Right lobe of liver (tissue), 4 donors: ENCODE results near the gene SYNPO2L.

ENCODE experiments used
- POLR2A ChIP-seq: fragments of 450-650 bp; IDR thresholded peaks from one replicate; pipeline ENCODE4 v1.6.1; 2017; ENCODE audit warnings: antibody characterized with exemption, mild to moderate bottlenecking
- TF ChIP-seq, protein P1 (sequence below), 4 donors: fragments of 200-600 bp in 3 of 4; fragments of 450-650 bp in 1 of 4; IDR thresholded peaks; one replicate each; pipeline versions ENCODE4 v1.5.1 to v1.8.0; 2016 to 2022; ENCODE audit warnings: antibody characterized with exemption in 4 of 4, mild to moderate bottlenecking in 2 of 4
- donor health status: DM: no; HTN: no; CAD: no.
- donor health status: DM: no; HTN: no; CAD: no.
- donor health status: DM: no; HTN: yes; CAD: no.

DNA sequence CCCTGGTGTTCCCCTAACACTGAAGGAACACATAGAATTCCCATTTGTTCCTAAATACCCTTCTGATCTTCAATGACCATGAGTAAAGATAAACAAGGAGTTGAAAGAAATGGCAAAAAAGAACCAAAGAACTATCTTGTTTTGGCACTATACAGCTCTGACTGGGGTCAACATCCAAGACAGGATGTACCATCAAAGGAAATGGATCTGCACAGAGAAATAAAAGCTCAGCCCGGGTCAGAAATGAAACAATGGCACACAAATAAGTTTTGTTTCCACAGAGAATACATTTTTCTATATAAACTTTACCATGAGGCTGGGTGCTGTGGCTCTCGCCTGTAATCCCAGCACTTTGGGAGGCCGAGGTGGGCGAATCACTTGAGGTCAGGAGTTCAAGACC, 46.7 kb downstream of the SYNPO2L start:
- TF ChIP-seq, protein P1, sequence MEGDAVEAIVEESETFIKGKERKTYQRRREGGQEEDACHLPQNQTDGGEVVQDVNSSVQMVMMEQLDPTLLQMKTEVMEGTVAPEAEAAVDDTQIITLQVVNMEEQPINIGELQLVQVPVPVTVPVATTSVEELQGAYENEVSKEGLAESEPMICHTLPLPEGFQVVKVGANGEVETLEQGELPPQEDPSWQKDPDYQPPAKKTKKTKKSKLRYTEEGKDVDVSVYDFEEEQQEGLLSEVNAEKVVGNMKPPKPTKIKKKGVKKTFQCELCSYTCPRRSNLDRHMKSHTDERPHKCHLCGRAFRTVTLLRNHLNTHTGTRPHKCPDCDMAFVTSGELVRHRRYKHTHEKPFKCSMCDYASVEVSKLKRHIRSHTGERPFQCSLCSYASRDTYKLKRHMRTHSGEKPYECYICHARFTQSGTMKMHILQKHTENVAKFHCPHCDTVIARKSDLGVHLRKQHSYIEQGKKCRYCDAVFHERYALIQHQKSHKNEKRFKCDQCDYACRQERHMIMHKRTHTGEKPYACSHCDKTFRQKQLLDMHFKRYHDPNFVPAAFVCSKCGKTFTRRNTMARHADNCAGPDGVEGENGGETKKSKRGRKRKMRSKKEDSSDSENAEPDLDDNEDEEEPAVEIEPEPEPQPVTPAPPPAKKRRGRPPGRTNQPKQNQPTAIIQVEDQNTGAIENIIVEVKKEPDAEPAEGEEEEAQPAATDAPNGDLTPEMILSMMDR (IDR thresholded peaks at IDR 0.05): no peak
- TF ChIP-seq POLR2A: no peak
